ENCODE results near the gene SLC2A13. TPM values are rescaled to one million over a fixed set of nuclear protein-coding genes. Genes with fewer than 3 reads are reported as not detected.

SLC2A13 gene
- total RNA-seq, 6 donors from 2014 or later = 9.9 to 25.9 (median 16.0) TPM

DNA sequence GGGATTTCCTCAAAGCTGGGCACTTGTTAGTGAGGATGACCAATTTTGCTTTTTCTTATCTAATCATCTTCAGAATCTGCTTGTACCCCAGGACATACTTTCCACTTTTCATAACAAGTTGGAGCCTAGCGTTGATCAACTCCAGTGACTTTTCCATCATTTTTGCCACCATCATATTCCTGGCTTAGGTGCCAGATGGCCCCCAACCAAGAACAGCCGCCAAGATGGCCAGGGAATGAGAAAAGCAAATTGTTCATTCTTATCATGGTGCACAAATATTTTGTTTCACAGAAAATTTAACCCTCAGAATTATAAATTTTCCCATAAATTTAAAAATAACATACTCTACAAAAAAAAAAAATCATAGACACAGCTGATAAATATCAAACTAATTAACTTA, 37.5 kb downstream of the SLC2A13 start:
- TF ChIP-seq, protein P1, sequence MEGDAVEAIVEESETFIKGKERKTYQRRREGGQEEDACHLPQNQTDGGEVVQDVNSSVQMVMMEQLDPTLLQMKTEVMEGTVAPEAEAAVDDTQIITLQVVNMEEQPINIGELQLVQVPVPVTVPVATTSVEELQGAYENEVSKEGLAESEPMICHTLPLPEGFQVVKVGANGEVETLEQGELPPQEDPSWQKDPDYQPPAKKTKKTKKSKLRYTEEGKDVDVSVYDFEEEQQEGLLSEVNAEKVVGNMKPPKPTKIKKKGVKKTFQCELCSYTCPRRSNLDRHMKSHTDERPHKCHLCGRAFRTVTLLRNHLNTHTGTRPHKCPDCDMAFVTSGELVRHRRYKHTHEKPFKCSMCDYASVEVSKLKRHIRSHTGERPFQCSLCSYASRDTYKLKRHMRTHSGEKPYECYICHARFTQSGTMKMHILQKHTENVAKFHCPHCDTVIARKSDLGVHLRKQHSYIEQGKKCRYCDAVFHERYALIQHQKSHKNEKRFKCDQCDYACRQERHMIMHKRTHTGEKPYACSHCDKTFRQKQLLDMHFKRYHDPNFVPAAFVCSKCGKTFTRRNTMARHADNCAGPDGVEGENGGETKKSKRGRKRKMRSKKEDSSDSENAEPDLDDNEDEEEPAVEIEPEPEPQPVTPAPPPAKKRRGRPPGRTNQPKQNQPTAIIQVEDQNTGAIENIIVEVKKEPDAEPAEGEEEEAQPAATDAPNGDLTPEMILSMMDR (IDR thresholded peaks at IDR 0.05) = no peak
- no peak for TF ChIP-seq POLR2A (IDR thresholded peaks at IDR 0.05)
- no peak for TF ChIP-seq POLR2AphosphoS5 (IDR thresholded peaks at IDR 0.05)
- TF ChIP-seq EP300 (IDR thresholded peaks at IDR 0.05) = no peak
- DNase-seq = no peak
- Histone ChIP-seq H3K4me3 (no peak overlapping the region), H3K4me1 (no peaks in the 10 kb centered on the region), H3K27me3 (no peaks in the 10 kb centered on the region), H3K9me3 (no peaks in the 10 kb centered on the region), H3K27ac (no peak overlapping the region), H3K36me3 (no peaks in the 10 kb centered on the region)
- WGBS, 2 donors = 89 to 92% methylated on average over 2 of the region's 2 CpGs
- ATAC-seq (ENCODE audit: low FRiP score in 2 of 2) = no peak

DNA sequence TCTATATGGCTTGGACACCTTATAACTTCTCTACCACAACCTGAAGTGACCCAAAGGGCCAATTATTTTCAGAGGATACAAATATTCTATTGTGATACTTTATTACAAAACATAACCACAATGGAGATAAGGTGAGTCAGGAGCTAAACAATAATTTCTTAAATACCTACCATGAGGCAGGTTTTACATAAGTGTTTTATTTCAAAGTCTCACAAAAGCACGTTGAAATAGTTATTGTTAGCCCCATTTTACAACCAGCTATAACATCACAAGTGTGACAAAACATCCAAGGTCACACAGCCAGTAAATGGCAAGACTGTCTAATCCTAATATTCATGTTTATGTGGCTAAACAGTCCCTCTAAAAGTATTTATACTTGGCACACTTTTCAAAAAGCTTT, 40.2 kb downstream of the SLC2A13 start:
- WGBS, 2 donors = 38 to 70% methylated on average over 1 of the region's 1 CpG
- TF ChIP-seq, protein P1 (IDR thresholded peaks at IDR 0.05) = no peak
- TF ChIP-seq POLR2AphosphoS5 (IDR thresholded peaks at IDR 0.05) (no peak), POLR2A (IDR thresholded peaks at IDR 0.05) (no peak), EP300 (IDR thresholded peaks at IDR 0.05) (no peak)

DNA sequence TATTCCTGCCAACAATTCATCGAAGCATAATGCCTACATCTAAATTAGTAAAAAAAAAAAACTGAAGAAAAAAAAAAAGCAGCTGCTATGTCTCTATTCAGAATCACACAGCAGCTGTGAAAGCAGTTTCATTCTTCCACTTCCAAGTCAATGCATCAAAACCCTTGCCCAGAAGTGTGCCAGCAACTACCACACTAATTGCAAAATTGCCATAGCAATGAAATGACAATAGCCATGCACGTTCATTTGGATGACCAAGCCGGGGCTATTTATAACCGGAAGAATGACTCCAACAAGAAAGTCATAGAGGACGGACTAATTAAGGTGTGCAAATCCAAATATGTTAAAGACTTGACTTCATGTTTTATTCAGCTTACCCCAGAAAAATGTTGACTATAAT, 42.5 kb downstream of the SLC2A13 start:
- Histone ChIP-seq H3K27ac (no peak overlapping the region), H3K9me3 (no peaks in the 10 kb centered on the region), H3K36me3 (no peaks in the 10 kb centered on the region), H3K27me3 (no peaks in the 10 kb centered on the region), H3K4me1 (no peaks in the 10 kb centered on the region), H3K4me3 (no peak overlapping the region)
- ATAC-seq (ENCODE audit: low FRiP score in 2 of 2) (no peak), DNase-seq (no peak)
- no peak for TF ChIP-seq EP300 (IDR thresholded peaks at IDR 0.05)
- WGBS, 2 donors = 69% methylated on average over 5 of the region's 5 CpGs

More for the DNA sequence above, 40.2 kb downstream of the SLC2A13 start:
- H3K36me3 ChIP-seq = no peaks in the 10 kb centered on the region
- H3K4me1 ChIP-seq = no peaks in the 10 kb centered on the region
- no peak for ATAC-seq (ENCODE audit: low FRiP score in 2 of 2)
- DNase-seq = no peak
- H3K27me3 ChIP-seq = no peaks in the 10 kb centered on the region
- no peak overlapping the region for H3K27ac ChIP-seq
- H3K9me3 ChIP-seq = no peaks in the 10 kb centered on the region
- no peak overlapping the region for H3K4me3 ChIP-seq

DNA sequence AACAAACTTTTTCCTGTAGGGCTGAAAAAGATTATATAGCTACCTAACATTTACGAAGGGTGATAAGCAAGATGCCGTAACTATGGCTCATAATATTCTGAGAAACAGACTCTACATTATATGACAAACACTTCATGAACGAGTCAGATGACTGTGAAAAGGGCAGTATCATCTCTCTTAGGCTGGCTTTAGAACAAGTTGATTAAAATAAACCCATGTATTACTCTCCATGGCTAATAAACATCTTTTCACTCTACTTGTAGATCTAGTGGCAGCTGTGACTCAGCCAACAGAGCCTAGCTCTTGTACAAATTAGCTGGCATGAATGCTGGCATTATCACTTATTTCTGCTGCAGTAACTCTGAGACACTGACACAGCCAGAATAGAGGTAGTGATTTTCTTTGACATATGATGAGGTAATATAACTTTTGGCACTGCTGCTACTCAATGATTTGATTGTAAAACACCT, 47.1 kb downstream of the SLC2A13 start:
- H3K4me3 ChIP-seq = no peak overlapping the region
- DNase-seq = no peak
- WGBS, 2 donors = 90 to 91% methylated on average over 3 of the region's 3 CpGs
- no peaks in the 10 kb centered on the region for H3K27me3 ChIP-seq
- TF ChIP-seq POLR2A (IDR thresholded peaks at IDR 0.05) = no peak
- TF ChIP-seq, protein P1 (IDR thresholded peaks at IDR 0.05) = no peak
- TF ChIP-seq POLR2AphosphoS5 (IDR thresholded peaks at IDR 0.05) = no peak
- TF ChIP-seq EP300 (IDR thresholded peaks at IDR 0.05) = no peak
- H3K36me3 ChIP-seq = no peaks in the 10 kb centered on the region
- no peaks in the 10 kb centered on the region for H3K9me3 ChIP-seq
- ATAC-seq (ENCODE audit: low FRiP score in 2 of 2) = no peak
- no peak overlapping the region for H3K27ac ChIP-seq
- no peaks in the 10 kb centered on the region for H3K4me1 ChIP-seq

DNA sequence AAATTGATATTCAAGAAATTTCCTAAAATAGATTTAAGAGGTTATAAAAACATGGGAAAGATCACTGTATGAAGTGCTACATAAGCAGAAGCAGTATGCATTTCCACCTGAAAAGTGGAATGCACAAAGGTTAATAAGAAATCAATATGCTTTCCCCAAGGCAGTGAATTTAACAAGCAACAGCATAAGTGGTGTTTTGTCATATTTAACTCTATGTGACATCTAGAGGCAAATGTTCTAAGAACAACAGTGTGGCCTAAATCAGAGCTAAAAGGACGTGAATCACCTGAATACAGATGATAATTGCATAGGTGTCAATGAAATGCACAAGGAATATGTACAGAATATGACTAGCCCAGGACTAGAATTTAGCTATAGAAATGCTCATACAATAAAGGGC, 49.5 kb downstream of the SLC2A13 start:
- Histone ChIP-seq H3K36me3 (no peaks in the 10 kb centered on the region), H3K4me3 (no peak overlapping the region), H3K4me1 (no peaks in the 10 kb centered on the region), H3K27me3 (no peaks in the 10 kb centered on the region), H3K27ac (no peak overlapping the region), H3K9me3 (no peaks in the 10 kb centered on the region)
- no peak for DNase-seq
- 98 to 100% methylated on average over 1 of the region's 1 CpG for WGBS, 2 donors
- no peak for ATAC-seq (ENCODE audit: low FRiP score in 2 of 2)
- TF ChIP-seq POLR2AphosphoS5 (IDR thresholded peaks at IDR 0.05) (no peak), EP300 (IDR thresholded peaks at IDR 0.05) (no peak), POLR2A (IDR thresholded peaks at IDR 0.05) (no peak)
- TF ChIP-seq, protein P1 (IDR thresholded peaks at IDR 0.05) = no peak

Data from upper lobe of left lung (tissue), 6 donors.